Common myeloid progenitor, CD34-positive (primary cell): ENCODE results near the gene CPLX3.

Experiments used
- CTCF ChIA-PET: fragments of 350-600 bp; sonication (Branson Sonifier 250); formaldehyde crosslinking; loops from one replicate; lab custom pipeline; 2021; ENCODE audit warnings: antibody characterized with exemption; lab: Charles Lee
- POLR2A ChIA-PET: fragments of 350-600 bp; sonication (Branson Sonifier 250); formaldehyde crosslinking; loops from one replicate; lab custom pipeline; 2021; ENCODE audit warnings: antibody characterized with exemption; lab: Charles Lee
- DNase-seq, 3 donors: peaks; one replicate each; pipeline versions ENCODE4 v3.0.0 to v3.0.0-alpha.2; 2013
- H3K27ac ChIP-seq, 2 experiments: 1 replicate in 1 of 2; 2 replicates in 1 of 2; pipeline ENCODE4 v1.7.0; 2013; ENCODE audit warnings: inconsistent platforms in 2 of 2, low read length in 2 of 2, mild to moderate bottlenecking in 2 of 2, low read depth in 1 of 2, moderate library complexity in 1 of 2; ENCODE audit not compliant: severe bottlenecking in 2 of 2, insufficient read depth in 1 of 2, poor library complexity in 1 of 2
- H3K27me3 ChIP-seq, 5 experiments: replicated peaks in 2 of 5; 1 replicate in 3 of 5; 2 replicates in 2 of 5; pipeline versions ENCODE4 v1.6.1 to v1.7.0; 2013; ENCODE audit warnings: low read length in 4 of 5, mild to moderate bottlenecking in 2 of 5, moderate library complexity in 2 of 5, inconsistent platforms in 1 of 5; ENCODE audit not compliant: insufficient read depth in 5 of 5, control insufficient read depth in 4 of 5
- H3K36me3 ChIP-seq, 4 experiments: 1 replicate in 2 of 4; 2 replicates in 2 of 4; pipeline versions ENCODE4 v1.6.1 to v1.7.0; 2013; ENCODE audit warnings: low read length in 3 of 4, control low read depth in 1 of 4, mild to moderate bottlenecking in 1 of 4; ENCODE audit not compliant: control insufficient read depth in 4 of 4, insufficient read depth in 4 of 4
- H3K4me1 ChIP-seq, 4 experiments: 1 replicate in 3 of 4; 2 replicates in 1 of 4; pipeline versions ENCODE4 v1.6.1 to v1.7.1; 2013; ENCODE audit warnings: low read length in 3 of 4, mild to moderate bottlenecking in 3 of 4, control low read depth in 1 of 4, inconsistent platforms in 1 of 4, moderate library complexity in 1 of 4; ENCODE audit not compliant: control insufficient read depth in 4 of 4, insufficient read depth in 4 of 4; ENCODE audit errors: control extremely low read depth in 1 of 4
- H3K4me3 ChIP-seq, 7 experiments: 1 replicate in 4 of 7; 2 replicates in 3 of 7; pipeline versions ENCODE4 v1.5.1 to v1.7.0; 2013; ENCODE audit warnings: mild to moderate bottlenecking in 7 of 7, low read length in 6 of 7, moderate library complexity in 6 of 7, inconsistent platforms in 2 of 7, low read depth in 2 of 7, control low read depth in 1 of 7; ENCODE audit not compliant: insufficient read depth in 4 of 7, control insufficient read depth in 1 of 7; ENCODE audit errors: extremely low read depth in 1 of 7
- H3K9me3 ChIP-seq, 5 experiments: 1 replicate in 4 of 5; 2 replicates in 1 of 5; pipeline versions ENCODE4 v1.6.1 to v1.7.1; 2013; ENCODE audit warnings: low read length in 4 of 5, mild to moderate bottlenecking in 2 of 5, inconsistent platforms in 1 of 5, low read depth in 1 of 5, moderate library complexity in 1 of 5; ENCODE audit not compliant: control insufficient read depth in 4 of 5, insufficient read depth in 2 of 5; ENCODE audit errors: control extremely low read depth in 1 of 5
- WGBS: methylation state at CpG from one replicate; pipeline ENCODE4 v1.1.5; 2013; ENCODE audit not compliant: insufficient coverage; 5-methylcytosine and 5-hydroxymethylcytosine counted together

The CPLX3 gene

GRCh38 chr15:74863239-74864056 is 37.0 kb downstream of the CPLX3 start:
- Histone ChIP-seq H3K27me3 (no peaks in the 10 kb centered on the region), H3K36me3 (peaks cover 0 to 24% (median 4%) of the 10 kb centered on the region in 4 experiments), H3K4me1 (peaks cover 19 to 67% (median 62%) of the 10 kb centered on the region in 4 experiments), H3K4me3 (peak overlapping the region in 2 of 7 experiments; percentile 7 to 13), H3K27ac (peak overlapping the region in 1 of 2 experiments; percentile 40), H3K9me3 (no peaks in the 10 kb centered on the region)
- DNase-seq, result peak in 2 of 3 donors; percentile 31 to 45
- POLR2A ChIA-PET, result interaction anchor here (0.6 kb wide), 2 partner anchors 84 to 94 kb away, joined by 3 read pairs; no protein-coding TSS in a partner anchor
- CTCF ChIA-PET, result interaction anchor here (1.1 to 2.8 kb wide), 2 partner anchors 16 to 39 kb away, joined by 3 to 17 read pairs; no protein-coding TSS in a partner anchor
- 77% methylated on average over 10 of the region's 11 CpGs for WGBS

GRCh38 chr15:74864296-74864695 is 37.9 kb downstream of the CPLX3 start:
- DNase-seq, result no peak
- Histone ChIP-seq H3K36me3 (peaks cover 0 to 18% (median 4%) of the 10 kb centered on the region in 4 experiments), H3K4me1 (peaks cover 27 to 68% (median 63%) of the 10 kb centered on the region in 4 experiments), H3K27me3 (no peaks in the 10 kb centered on the region), H3K4me3 (no peak overlapping the region), H3K9me3 (no peaks in the 10 kb centered on the region), H3K27ac (no peak overlapping the region)
- WGBS, result 88% methylated on average over 2 of the region's 6 CpGs
- POLR2A ChIA-PET, result interaction anchor here (0.6 kb wide), 1 partner anchor 93 kb away, joined by 3 read pairs; no protein-coding TSS in a partner anchor
- CTCF ChIA-PET, result interaction anchor here (1.1 to 2.8 kb wide), 3 partner anchors 17 to 38 kb away, joined by 3 to 17 read pairs (median 3); no protein-coding TSS in a partner anchor

- Histone ChIP-seq H3K36me3 (peaks cover 0 to 17% (median 4%) of the 10 kb centered on the region in 4 experiments), H3K9me3 (no peaks in the 10 kb centered on the region), H3K4me1 (peaks cover 32 to 71% (median 63%) of the 10 kb centered on the region in 4 experiments), H3K27me3 (no peaks in the 10 kb centered on the region), H3K27ac (no peak overlapping the region), H3K4me3 (no peak overlapping the region)
- ChIA-PET CTCF (interaction anchor here (1.5 to 2.8 kb wide), 2 partner anchors 21 to 37 kb away, joined by 3 to 17 read pairs; no protein-coding TSS in a partner anchor), POLR2A (no interaction called here)
- no peak for DNase-seq
- WGBS, result 67% methylated on average over 2 of the region's 2 CpGs
Measured at GRCh38 chr15:74865316-74865715, 38.9 kb downstream of the CPLX3 start.

- Histone ChIP-seq H3K27ac (peak overlapping the region in 1 of 2 experiments; percentile 9), H3K27me3 (no peaks in the 10 kb centered on the region), H3K9me3 (no peaks in the 10 kb centered on the region), H3K4me3 (no peak overlapping the region), H3K4me1 (peaks cover 39 to 78% (median 71%) of the 10 kb centered on the region in 4 experiments), H3K36me3 (peaks cover 0 to 16% (median 4%) of the 10 kb centered on the region in 4 experiments)
- ChIA-PET CTCF (interaction anchor here (0.7 to 6.6 kb wide), 3 partner anchors 8 to 35 kb away, joined by 3 to 67 read pairs (median 3); no protein-coding TSS in a partner anchor), POLR2A (no interaction called here)
- WGBS, result 96% methylated on average over 6 of the region's 6 CpGs
- DNase-seq, result peak in 1 of 3 donors; percentile 32
Measured at GRCh38 chr15:74866090-74866489, 39.7 kb downstream of the CPLX3 start.

- no CpG with 5 or more reads among the region's 1 CpG for WGBS
- ChIA-PET CTCF (interaction anchor here (0.8 to 6.6 kb wide), 5 partner anchors 8 to 34 kb away, joined by 3 to 67 read pairs (median 9); no protein-coding TSS in a partner anchor), POLR2A (interaction anchor here (0.5 to 4.1 kb wide), 5 partner anchors 9 to 90 kb away, joined by 3 to 23 read pairs (median 3); partner anchors contain the start of gene ULK3)
- peak in 2 of 3 donors; percentile 52 to 73 for DNase-seq
- peak overlapping the region in 5 of 7 experiments; percentile 9 to 64 (median 43) for H3K4me3 ChIP-seq
- H3K27me3 ChIP-seq, result no peaks in the 10 kb centered on the region
- H3K9me3 ChIP-seq, result no peaks in the 10 kb centered on the region
- peaks cover 0 to 12% (median 3%) of the 10 kb centered on the region in 4 experiments for H3K36me3 ChIP-seq
- peaks cover 40 to 93% (median 85%) of the 10 kb centered on the region in 4 experiments for H3K4me1 ChIP-seq
- H3K27ac ChIP-seq, result peak overlapping the region; percentile 33 to 98
Measured at GRCh38 chr15:74867466-74868038, 41.1 kb downstream of the CPLX3 start.

DNA sequence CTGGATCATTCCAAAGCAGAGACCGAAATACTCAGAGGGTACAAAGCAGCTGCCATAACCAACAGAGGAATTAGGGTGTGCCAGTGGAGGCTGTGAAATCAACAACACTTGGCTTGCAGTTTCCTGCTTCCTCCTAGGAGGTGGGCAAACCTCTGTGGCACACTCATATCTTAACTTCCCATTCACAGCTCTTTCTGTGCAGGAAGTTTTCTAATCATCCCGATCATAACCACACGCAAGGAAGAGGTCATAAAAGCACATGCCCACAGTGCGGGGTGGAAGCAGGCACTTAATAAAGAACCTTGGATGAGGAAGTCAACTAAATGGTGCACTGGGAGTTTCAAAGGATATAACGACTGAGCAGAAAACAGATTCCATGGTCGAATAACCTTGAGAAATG is 41.6 kb downstream of the CPLX3 start:
- Histone ChIP-seq H3K4me1 (peaks cover 40 to 92% (median 88%) of the 10 kb centered on the region in 4 experiments), H3K4me3 (peak overlapping the region in 5 of 7 experiments; percentile 9 to 64 (median 43))
- POLR2A ChIA-PET, result interaction anchor here (0.5 to 4.1 kb wide), 5 partner anchors 9 to 90 kb away, joined by 3 to 23 read pairs (median 3); partner anchors contain the start of gene ULK3

More for the DNA sequence above, 41.6 kb downstream of the CPLX3 start:
- CTCF ChIA-PET, result interaction anchor here (0.8 to 6.6 kb wide), 6 partner anchors 8 to 204 kb away, joined by 3 to 67 read pairs (median 6); no protein-coding TSS in a partner anchor
- H3K36me3 ChIP-seq, result peaks cover 0 to 12% (median 3%) of the 10 kb centered on the region in 4 experiments
- no peaks in the 10 kb centered on the region for H3K9me3 ChIP-seq
- WGBS, result 0% methylated on average over 5 of the region's 6 CpGs
- peak; percentile 88 to 94 (median 92) for DNase-seq
- no peaks in the 10 kb centered on the region for H3K27me3 ChIP-seq
- H3K27ac ChIP-seq, result peak overlapping the region; percentile 33 to 98
